Hepatic stellate cell (primary cell): ENCODE data around the gene OTUD7B.
"Not testable (repeated sequence)": the region's sequence is repeated elsewhere in the genome, so short reads cannot be mapped to it uniquely, and the experiment has no call there.

Source experiments
- DNase-seq: peaks from one replicate; pipeline ENCODE4 v3.0.0; 2011; ENCODE audit warnings: low spot score

OTUD7B gene

GRCh38 chr1:150002217-150002616 lies 8.3 kb downstream of the OTUD7B start:
- no peak for DNase-seq

- DNase-seq = no peak
These were observed 9.1 kb downstream of the OTUD7B start for GRCh38 chr1:150001415-150001814.

- no peak for DNase-seq
These were observed 12.8 kb downstream of the OTUD7B start for GRCh38 chr1:149997585-149998262.

- DNase-seq = no peak
These were observed 14.6 kb downstream of the OTUD7B start for GRCh38 chr1:149995927-149996326.

GRCh38 chr1:149993764-149994163 lies 16.8 kb downstream of the OTUD7B start:
- DNase-seq = no peak

- DNase-seq = no peak
These were observed 17.3 kb downstream of the OTUD7B start for GRCh38 chr1:149993181-149993580.

- DNase-seq = no peak
These were observed 23.3 kb downstream of the OTUD7B start for GRCh38 chr1:149987297-149987595.

GRCh38 chr1:149986486-149987296 lies 23.8 kb downstream of the OTUD7B start:
- DNase-seq = peak; percentile 83

- no peak for DNase-seq
These were observed 30.5 kb downstream of the OTUD7B start for GRCh38 chr1:149979972-149980540.

- no peak for DNase-seq
These were observed 31.1 kb downstream of the OTUD7B start for GRCh38 chr1:149979245-149979971.

- no peak for DNase-seq
These were observed 31.9 kb downstream of the OTUD7B start for GRCh38 chr1:149978547-149979023.

GRCh38 chr1:149977345-149977744 lies 33.2 kb downstream of the OTUD7B start:
- DNase-seq = no peak

- no peak for DNase-seq
These were observed 38.0 kb downstream of the OTUD7B start for GRCh38 chr1:149972547-149972946.

GRCh38 chr1:149967646-149968045 lies 42.9 kb downstream of the OTUD7B start:
- no peak for DNase-seq

GRCh38 chr1:149967041-149967440 lies 43.5 kb downstream of the OTUD7B start:
- DNase-seq = no peak

GRCh38 chr1:149966405-149966804 lies 44.1 kb downstream of the OTUD7B start:
- no peak for DNase-seq

- no peak for DNase-seq
These were observed 45.1 kb downstream of the OTUD7B start for GRCh38 chr1:149965440-149965839.

GRCh38 chr1:149963358-149963757 lies 47.2 kb downstream of the OTUD7B start:
- DNase-seq = no peak

- no peak for DNase-seq
These were observed 47.8 kb downstream of the OTUD7B start for GRCh38 chr1:149962736-149963135.

GRCh38 chr1:149962039-149962647 lies 48.4 kb downstream of the OTUD7B start:
- peak; percentile 61 for DNase-seq

GRCh38 chr1:149957548-149957947 lies 53.0 kb downstream of the OTUD7B start:
- not testable (repeated sequence) for DNase-seq

GRCh38 chr1:149949911-149950310 lies 60.6 kb downstream of the OTUD7B start:
- no peak for DNase-seq
